Suprapubic skin (tissue), 4 donors: Measurements from ENCODE around the gene EIF4G2. TPM values are rescaled to one million over a fixed set of nuclear protein-coding genes. Genes with fewer than 3 reads are reported as not detected.
"Not testable (repeated sequence)": the region's sequence is repeated elsewhere in the genome, so short reads cannot be mapped to it uniquely, and the experiment has no call there.

ENCODE experiments used
- DNase-seq, 2 donors: peaks; one replicate each; pipeline ENCODE4 v3.0.0-alpha.2; 2019; ENCODE audit warnings: low spot score in 2 of 2
- H3K27ac ChIP-seq: fragments of 200-600 bp; sonication (generic); one replicate; pipeline ENCODE4 v1.5.1; 2019
- H3K27me3 ChIP-seq: fragments of 200-600 bp; sonication (generic); one replicate; pipeline ENCODE4 v1.5.1; 2019
- H3K36me3 ChIP-seq: fragments of 200-600 bp; sonication (generic); one replicate; pipeline ENCODE4 v1.5.1; 2019
- H3K4me1 ChIP-seq: fragments of 200-600 bp; sonication (generic); one replicate; pipeline ENCODE4 v1.5.1; 2019
- H3K4me3 ChIP-seq: fragments of 200-600 bp; sonication (generic); one replicate; pipeline ENCODE4 v1.5.1; 2019; ENCODE audit warnings: mild to moderate bottlenecking
- H3K9me3 ChIP-seq: fragments of 200-600 bp; sonication (generic); one replicate; pipeline ENCODE4 v1.5.1; 2019
- CTCF ChIP-seq, 2 donors: fragments of 200-600 bp in 1 of 2; fragments of 450-650 bp in 1 of 2; sonication (generic) in 1 of 2; IDR thresholded peaks; one replicate each; pipeline ENCODE4 v1.5.1; 2016 to 2019; ENCODE audit warnings: antibody characterized with exemption in 2 of 2, mild to moderate bottlenecking in 1 of 2, moderate library complexity in 1 of 2
- EP300 ChIP-seq: sonication (generic); formaldehyde crosslinking; IDR thresholded peaks from one replicate; pipeline ENCODE4 v1.6.1; 2017; ENCODE audit warnings: antibody characterized with exemption
- POLR2A ChIP-seq, 2 donors: fragments of 450-650 bp; IDR thresholded peaks; one replicate each; pipeline ENCODE4 v1.6.1; 2017; ENCODE audit warnings: antibody characterized with exemption in 2 of 2, mild to moderate bottlenecking in 2 of 2, moderate library complexity in 2 of 2
- POLR2AphosphoS5 ChIP-seq, 3 donors: sonication (generic); formaldehyde crosslinking; IDR thresholded peaks; one replicate each; pipeline ENCODE4 v1.6.1; 2017; ENCODE audit warnings: antibody characterized with exemption in 3 of 3
- WGBS: methylation state at CpG from one replicate; pipeline ENCODE4 v1.1.5; 2018; 5-methylcytosine and 5-hydroxymethylcytosine counted together
- total RNA-seq, 4 donors: library from RNA; depleted of rRNA; stranded (reverse); fragments of >200 nt; gene quantifications; one replicate each; pipeline ENCODE4 v1.1.0, GENCODE V29; 2016

Gene EIF4G2
- total RNA-seq, 4 donors from 2014 or later: 439 to 593 (median 477) TPM

DNA sequence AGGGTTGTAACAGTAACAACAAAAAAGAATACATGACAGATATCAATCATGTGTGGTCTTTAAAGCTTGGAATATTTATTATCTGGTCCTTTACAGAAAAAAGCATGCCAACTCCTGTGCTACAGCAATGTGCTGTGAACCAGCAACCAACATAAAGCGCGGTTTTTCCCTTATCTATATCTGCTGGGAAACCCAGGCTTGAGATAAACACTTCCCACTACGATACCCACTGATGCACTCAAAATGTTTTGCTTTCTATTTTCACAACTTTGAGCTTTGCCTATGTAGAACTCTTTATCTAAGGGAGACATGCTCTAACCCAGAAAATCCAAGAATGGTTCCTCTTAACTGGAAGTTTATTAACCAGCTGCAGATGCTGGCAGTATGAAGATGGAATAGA, 30.2 kb upstream of the EIF4G2 start:
- TF ChIP-seq EP300: no peak
- TF ChIP-seq POLR2A (IDR thresholded peaks at IDR 0.05): no peak
- no peak for TF ChIP-seq POLR2AphosphoS5 (IDR thresholded peaks at IDR 0.05)
- no peak for TF ChIP-seq CTCF (IDR thresholded peaks at IDR 0.05)
- Histone ChIP-seq H3K4me3 (no peak overlapping the region), H3K9me3 (no peaks in the 10 kb centered on the region), H3K36me3 (no peaks in the 10 kb centered on the region), H3K27ac (no peak overlapping the region), H3K4me1 (peaks cover 6% of the 10 kb centered on the region), H3K27me3 (no peaks in the 10 kb centered on the region)
- 76% methylated on average over 3 of the region's 3 CpGs for WGBS
- no peak for DNase-seq

DNA sequence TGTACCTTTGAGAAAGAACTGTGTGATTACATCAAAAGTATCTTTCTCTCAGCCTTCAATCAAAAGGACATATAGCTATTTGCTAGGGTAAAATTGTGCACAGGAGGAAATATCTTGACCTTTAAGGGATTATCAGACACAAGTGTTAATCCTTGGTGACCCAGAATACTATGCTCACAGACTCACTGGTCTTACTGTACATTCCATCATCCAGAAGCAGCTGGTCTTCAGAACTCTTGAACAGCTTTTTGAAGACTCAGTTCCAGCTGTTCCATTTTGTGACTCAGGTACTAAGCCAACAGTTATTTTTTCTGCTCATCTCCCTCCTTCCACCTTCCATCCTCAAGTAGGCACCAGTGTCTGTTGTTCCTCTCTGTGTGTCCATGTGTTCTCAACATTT, 29.4 kb upstream of the EIF4G2 start:
- Histone ChIP-seq H3K4me3 (no peak overlapping the region), H3K27ac (no peak overlapping the region), H3K9me3 (no peaks in the 10 kb centered on the region), H3K27me3 (no peaks in the 10 kb centered on the region), H3K4me1 (peaks cover 6% of the 10 kb centered on the region), H3K36me3 (no peaks in the 10 kb centered on the region)
- DNase-seq: no peak
- no peak for TF ChIP-seq CTCF (IDR thresholded peaks at IDR 0.05)
- TF ChIP-seq POLR2A (IDR thresholded peaks at IDR 0.05): no peak
- TF ChIP-seq EP300: no peak
- no peak for TF ChIP-seq POLR2AphosphoS5 (IDR thresholded peaks at IDR 0.05)

DNA sequence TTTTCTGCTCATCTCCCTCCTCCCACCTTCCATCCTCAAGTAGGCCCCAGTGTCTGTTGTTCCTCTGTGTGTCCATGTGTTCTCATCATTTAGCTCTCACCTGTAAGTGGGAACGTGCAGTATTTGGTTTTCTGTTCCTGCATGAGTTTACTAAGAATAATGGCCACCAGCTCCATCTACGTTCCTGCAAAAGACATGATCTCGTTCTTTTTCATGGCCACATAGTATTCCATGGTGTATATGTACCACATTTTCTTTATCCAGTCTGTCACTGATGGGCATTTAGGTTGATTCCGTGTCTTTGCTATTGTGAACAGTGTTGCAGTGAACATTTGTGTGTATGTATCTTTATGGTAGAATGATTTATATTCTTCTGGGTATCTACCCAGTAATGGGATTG, 28.2 kb upstream of the EIF4G2 start:
- not testable (repeated sequence) for H3K9me3 ChIP-seq, H3K36me3 ChIP-seq, H3K4me1 ChIP-seq, H3K4me3 ChIP-seq, H3K27ac ChIP-seq, H3K27me3 ChIP-seq, DNase-seq
- WGBS: 92% methylated on average over 4 of the region's 4 CpGs

- TF ChIP-seq EP300 (no peak), CTCF (IDR thresholded peaks at IDR 0.05) (no peak), POLR2A (IDR thresholded peaks at IDR 0.05) (no peak), POLR2AphosphoS5 (IDR thresholded peaks at IDR 0.05) (no peak)
- no peak for DNase-seq
- H3K9me3 ChIP-seq: no peaks in the 10 kb centered on the region
- H3K36me3 ChIP-seq: no peaks in the 10 kb centered on the region
- no peak overlapping the region for H3K4me3 ChIP-seq
- H3K27me3 ChIP-seq: no peaks in the 10 kb centered on the region
- no peak overlapping the region for H3K27ac ChIP-seq
- 84% methylated on average over 4 of the region's 4 CpGs for WGBS
- H3K4me1 ChIP-seq: no peaks in the 10 kb centered on the region
Observed at GRCh38 chr11:10829139-10829538, 20.4 kb upstream of the EIF4G2 start.

- no peaks in the 10 kb centered on the region for H3K27me3 ChIP-seq
- H3K36me3 ChIP-seq: no peaks in the 10 kb centered on the region
- no peak for DNase-seq
- H3K4me3 ChIP-seq: no peak overlapping the region
- TF ChIP-seq EP300 (no peak), POLR2AphosphoS5 (IDR thresholded peaks at IDR 0.05) (no peak), CTCF (IDR thresholded peaks at IDR 0.05) (no peak), POLR2A (IDR thresholded peaks at IDR 0.05) (no peak)
- WGBS: 96% methylated on average over 2 of the region's 2 CpGs
- H3K4me1 ChIP-seq: no peaks in the 10 kb centered on the region
- H3K27ac ChIP-seq: no peak overlapping the region
- no peaks in the 10 kb centered on the region for H3K9me3 ChIP-seq
Observed at GRCh38 chr11:10828402-10828801, 19.7 kb upstream of the EIF4G2 start.

GRCh38 chr11:10824888-10825287, 16.2 kb upstream of the EIF4G2 start:
- 79% methylated on average over 3 of the region's 3 CpGs for WGBS
- no peaks in the 10 kb centered on the region for H3K36me3 ChIP-seq
- no peak for DNase-seq
- no peaks in the 10 kb centered on the region for H3K9me3 ChIP-seq
- no peak overlapping the region for H3K4me3 ChIP-seq
- H3K4me1 ChIP-seq: no peaks in the 10 kb centered on the region
- H3K27ac ChIP-seq: no peak overlapping the region
- TF ChIP-seq CTCF (IDR thresholded peaks at IDR 0.05) (no peak), POLR2A (IDR thresholded peaks at IDR 0.05) (no peak), POLR2AphosphoS5 (IDR thresholded peaks at IDR 0.05) (no peak)
- no peaks in the 10 kb centered on the region for H3K27me3 ChIP-seq
